ENCODE data around the gene PPBP.
"Not testable (repeated sequence)": the region's sequence is repeated elsewhere in the genome, so short reads cannot be mapped to it uniquely, and the experiment has no call there.

The PPBP gene

GRCh38 chr4:73998040-73999011, 10.3 kb upstream of the PPBP start, which contains the start of gene CXCL5:
Gene CXCL5, minus strand, starts transcription at chr4:73998677. Its CDS starts 96 bp downstream, at chr4:73998581.
- no peak for DNase-seq (ENCODE audit: low read depth in 2 of 3, low spot score in 2 of 3)

- no peak for DNase-seq (ENCODE audit: low read depth in 2 of 3, low spot score in 2 of 3)
These were observed 4.1 kb upstream of the PPBP start for GRCh38 chr4:73992050-73992449.

- DNase-seq (ENCODE audit: low read depth in 2 of 3, low spot score in 2 of 3): no peak
These were observed 3.7 kb upstream of the PPBP start for GRCh38 chr4:73991742-73992000.

GRCh38 chr4:73990988-73991741, 3.2 kb upstream of the PPBP start:
- DNase-seq (ENCODE audit: low read depth in 2 of 3, low spot score in 2 of 3): no peak

GRCh38 chr4:73989928-73990327, 1.9 kb upstream of the PPBP start:
- no peak for DNase-seq (ENCODE audit: low read depth in 2 of 3, low spot score in 2 of 3)

- DNase-seq (ENCODE audit: low read depth in 2 of 3, low spot score in 2 of 3): no peak
These were observed 1.0 kb upstream of the PPBP start for GRCh38 chr4:73989031-73989430.

GRCh38 chr4:73985528-73985852, 2.5 kb downstream of the PPBP start:
- no peak for DNase-seq (ENCODE audit: low read depth in 2 of 3, low spot score in 2 of 3)

- no peak for DNase-seq (ENCODE audit: low read depth in 2 of 3, low spot score in 2 of 3)
These were observed 3.1 kb downstream of the PPBP start for GRCh38 chr4:73984736-73985527.

- DNase-seq (ENCODE audit: low read depth in 2 of 3, low spot score in 2 of 3): not testable (repeated sequence)
These were observed 6.8 kb downstream of the PPBP start for GRCh38 chr4:73981175-73981574.

- DNase-seq (ENCODE audit: low read depth in 2 of 3, low spot score in 2 of 3): no peak
These were observed 8.5 kb downstream of the PPBP start for GRCh38 chr4:73979407-73979957.

- no peak for DNase-seq (ENCODE audit: low read depth in 2 of 3, low spot score in 2 of 3)
These were observed 9.1 kb downstream of the PPBP start for GRCh38 chr4:73978886-73979285.

- no peak for DNase-seq (ENCODE audit: low read depth in 2 of 3, low spot score in 2 of 3)
These were observed 11.3 kb downstream of the PPBP start for GRCh38 chr4:73976716-73977115.

GRCh38 chr4:73976217-73976616, 11.8 kb downstream of the PPBP start:
- no peak for DNase-seq (ENCODE audit: low read depth in 2 of 3, low spot score in 2 of 3)

GRCh38 chr4:73974352-73974751, 13.6 kb downstream of the PPBP start:
- DNase-seq (ENCODE audit: low read depth in 2 of 3, low spot score in 2 of 3): no peak

GRCh38 chr4:73970945-73971344, 17.0 kb downstream of the PPBP start:
- DNase-seq (ENCODE audit: low read depth in 2 of 3, low spot score in 2 of 3): no peak

GRCh38 chr4:73970011-73970410, 18.0 kb downstream of the PPBP start:
- no peak for DNase-seq (ENCODE audit: low read depth in 2 of 3, low spot score in 2 of 3)

GRCh38 chr4:73967866-73968265, 20.1 kb downstream of the PPBP start:
- no peak for DNase-seq (ENCODE audit: low read depth in 2 of 3, low spot score in 2 of 3)

GRCh38 chr4:73964862-73965611, 23.0 kb downstream of the PPBP start:
- no peak for DNase-seq (ENCODE audit: low read depth in 2 of 3, low spot score in 2 of 3)

- no peak for DNase-seq (ENCODE audit: low read depth in 2 of 3, low spot score in 2 of 3)
These were observed 25.3 kb downstream of the PPBP start for GRCh38 chr4:73962724-73963123.

GRCh38 chr4:73959041-73959440, 28.9 kb downstream of the PPBP start:
- not testable (repeated sequence) for DNase-seq (ENCODE audit: low read depth in 2 of 3, low spot score in 2 of 3)

- no peak for DNase-seq (ENCODE audit: low read depth in 2 of 3, low spot score in 2 of 3)
These were observed 35.6 kb downstream of the PPBP start for GRCh38 chr4:73952352-73952751.
